GM18517 (cell line): Measurements from ENCODE around the gene KAT8.

Experiments used
- ATAC-seq: cut with Tn5 transposase; IDR thresholded peaks from one replicate; pipeline ENCODE4 v1.9.1; 2021; ENCODE audit warnings: mild to moderate bottlenecking, moderate library complexity; ENCODE audit not compliant: unreplicated experiment

The KAT8 gene

GRCh38 chr16:31117384-31118222 lies at the start of gene KAT8:
Gene KAT8 (plus strand): TSS chr16:31117664. CDS start chr16:31117682, 18 bp downstream.
- ATAC-seq = peak; percentile 86

DNA sequence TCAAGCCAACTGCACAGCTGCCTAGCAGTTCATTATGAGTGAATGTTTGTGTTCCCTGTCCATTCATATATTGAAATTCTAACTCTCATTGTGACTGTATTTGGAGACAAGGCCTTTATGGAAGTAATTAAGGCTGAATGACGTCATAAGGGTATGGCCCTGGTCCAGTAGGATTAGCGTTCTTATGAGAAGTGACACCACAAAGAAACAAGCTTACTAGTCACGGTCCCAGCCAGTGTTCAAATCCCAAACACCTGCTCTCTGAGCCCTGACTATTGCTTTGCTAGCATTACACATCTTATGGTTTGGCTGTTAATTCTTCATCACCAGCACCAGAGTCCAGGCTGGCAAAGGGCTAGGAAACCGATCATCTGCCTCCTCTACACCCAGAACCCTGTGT lies 45.6 kb upstream of the KAT8 start:
- no peak for ATAC-seq

DNA sequence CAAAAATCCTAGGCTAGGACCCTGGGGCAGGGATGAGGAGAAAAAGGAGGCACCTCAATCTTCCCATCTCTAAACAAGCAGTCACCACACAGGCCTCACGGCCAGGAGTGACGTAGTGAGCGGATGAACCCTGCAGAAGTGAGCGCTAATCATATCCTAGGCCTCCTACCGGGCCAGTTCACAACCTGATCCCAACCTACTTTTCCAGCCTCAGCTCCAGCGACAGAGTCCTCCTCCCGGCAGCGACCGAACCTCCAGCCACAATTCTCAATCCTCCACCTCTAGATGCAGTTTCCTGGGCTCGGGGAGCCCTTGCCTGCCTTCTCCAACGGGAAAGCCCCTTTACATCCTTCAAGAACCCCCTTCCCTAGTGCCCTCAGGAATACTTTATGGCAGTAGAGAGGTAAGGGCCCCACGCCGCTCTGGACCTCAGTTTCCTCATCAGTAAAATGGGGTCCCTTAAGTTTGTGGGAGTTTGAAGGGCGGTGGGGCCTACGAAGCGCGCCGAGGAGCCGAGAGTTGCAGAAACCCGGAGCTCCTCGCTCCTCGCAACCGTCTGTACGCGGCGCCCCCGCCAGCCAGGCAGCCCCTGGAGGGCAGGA lies 44.8 kb upstream of the KAT8 start:
- ATAC-seq = no peak

GRCh38 chr16:31073142-31073969 lies 44.1 kb upstream of the KAT8 start:
- ATAC-seq = peak; percentile 57

- ATAC-seq = peak; percentile 72
Observed at GRCh38 chr16:31073970-31074813, 43.3 kb upstream of the KAT8 start, which contains the start of the genes ZNF646 and ZNF668. Gene ZNF646 (plus strand): TSS chr16:31074422. CDS start chr16:31076325, 1,903 bp downstream. Gene ZNF668 (minus strand): TSS chr16:31074240. CDS start chr16:31064459, 9,781 bp downstream.

GRCh38 chr16:31074814-31075183 lies 42.7 kb upstream of the KAT8 start:
- no peak for ATAC-seq

- ATAC-seq = no peak
Observed at GRCh38 chr16:31076319-31076718, 41.1 kb upstream of the KAT8 start.

DNA sequence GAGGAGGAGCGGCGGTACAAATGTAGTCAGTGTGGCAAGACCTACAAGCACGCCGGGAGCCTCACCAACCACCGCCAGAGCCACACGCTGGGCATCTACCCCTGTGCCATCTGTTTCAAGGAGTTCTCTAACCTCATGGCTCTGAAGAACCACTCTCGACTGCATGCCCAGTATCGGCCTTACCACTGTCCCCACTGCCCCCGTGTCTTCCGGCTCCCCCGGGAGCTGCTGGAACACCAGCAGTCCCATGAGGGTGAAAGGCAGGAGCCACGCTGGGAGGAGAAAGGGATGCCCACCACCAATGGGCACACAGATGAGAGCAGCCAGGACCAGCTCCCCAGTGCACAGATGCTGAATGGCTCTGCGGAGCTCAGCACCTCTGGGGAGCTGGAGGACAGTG lies 40.4 kb upstream of the KAT8 start:
- no peak for ATAC-seq

DNA sequence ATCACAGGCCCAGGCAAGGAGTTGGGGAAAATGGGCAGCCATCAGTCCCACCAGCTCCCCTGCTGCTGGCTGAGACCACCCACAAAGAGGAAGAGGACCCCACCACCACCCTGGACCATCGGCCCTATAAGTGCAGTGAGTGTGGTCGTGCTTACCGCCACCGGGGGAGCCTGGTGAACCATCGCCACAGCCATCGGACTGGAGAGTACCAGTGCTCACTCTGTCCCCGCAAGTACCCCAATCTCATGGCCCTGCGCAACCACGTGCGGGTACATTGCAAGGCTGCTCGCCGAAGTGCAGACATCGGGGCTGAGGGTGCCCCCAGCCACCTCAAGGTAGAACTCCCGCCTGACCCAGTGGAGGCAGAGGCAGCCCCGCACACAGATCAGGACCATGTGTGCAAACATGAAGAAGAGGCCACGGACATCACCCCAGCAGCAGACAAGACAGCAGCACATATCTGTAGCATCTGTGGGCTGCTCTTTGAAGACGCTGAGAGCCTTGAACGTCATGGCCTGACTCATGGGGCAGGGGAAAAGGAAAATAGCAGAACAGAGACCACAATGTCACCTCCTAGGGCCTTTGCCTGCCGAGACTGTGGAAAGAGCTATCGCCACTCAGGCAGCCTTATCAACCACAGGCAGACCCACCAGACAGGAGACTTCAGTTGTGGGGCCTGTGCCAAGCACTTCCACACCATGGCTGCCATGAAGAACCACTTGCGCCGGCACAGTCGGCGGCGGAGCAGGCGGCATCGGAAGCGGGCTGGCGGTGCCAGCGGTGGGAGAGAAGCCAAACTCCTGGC lies 39.7 kb upstream of the KAT8 start:
- ATAC-seq = no peak

DNA sequence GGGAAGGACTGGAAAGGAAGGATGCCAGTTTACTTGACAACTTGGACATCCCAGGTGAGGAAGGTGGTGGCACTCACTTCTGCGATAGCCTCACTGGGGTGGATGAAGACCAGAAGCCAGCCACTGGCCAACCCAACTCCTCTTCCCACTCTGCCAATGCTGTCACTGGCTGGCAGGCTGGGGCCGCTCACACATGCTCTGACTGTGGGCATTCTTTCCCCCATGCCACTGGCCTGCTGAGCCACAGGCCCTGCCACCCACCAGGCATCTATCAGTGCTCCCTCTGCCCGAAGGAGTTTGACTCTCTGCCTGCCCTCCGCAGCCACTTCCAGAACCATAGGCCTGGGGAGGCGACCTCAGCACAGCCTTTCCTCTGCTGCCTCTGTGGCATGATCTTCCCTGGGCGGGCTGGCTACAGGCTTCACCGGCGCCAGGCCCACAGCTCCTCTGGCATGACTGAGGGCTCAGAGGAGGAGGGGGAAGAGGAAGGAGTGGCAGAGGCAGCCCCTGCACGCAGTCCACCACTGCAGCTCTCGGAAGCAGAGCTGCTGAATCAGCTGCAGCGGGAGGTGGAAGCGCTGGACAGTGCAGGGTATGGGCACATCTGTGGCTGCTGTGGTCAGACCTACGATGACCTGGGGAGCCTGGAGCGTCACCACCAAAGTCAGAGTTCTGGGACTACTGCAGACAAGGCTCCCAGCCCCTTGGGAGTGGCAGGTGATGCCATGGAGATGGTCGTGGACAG lies 38.7 kb upstream of the KAT8 start:
- ATAC-seq = no peak

DNA sequence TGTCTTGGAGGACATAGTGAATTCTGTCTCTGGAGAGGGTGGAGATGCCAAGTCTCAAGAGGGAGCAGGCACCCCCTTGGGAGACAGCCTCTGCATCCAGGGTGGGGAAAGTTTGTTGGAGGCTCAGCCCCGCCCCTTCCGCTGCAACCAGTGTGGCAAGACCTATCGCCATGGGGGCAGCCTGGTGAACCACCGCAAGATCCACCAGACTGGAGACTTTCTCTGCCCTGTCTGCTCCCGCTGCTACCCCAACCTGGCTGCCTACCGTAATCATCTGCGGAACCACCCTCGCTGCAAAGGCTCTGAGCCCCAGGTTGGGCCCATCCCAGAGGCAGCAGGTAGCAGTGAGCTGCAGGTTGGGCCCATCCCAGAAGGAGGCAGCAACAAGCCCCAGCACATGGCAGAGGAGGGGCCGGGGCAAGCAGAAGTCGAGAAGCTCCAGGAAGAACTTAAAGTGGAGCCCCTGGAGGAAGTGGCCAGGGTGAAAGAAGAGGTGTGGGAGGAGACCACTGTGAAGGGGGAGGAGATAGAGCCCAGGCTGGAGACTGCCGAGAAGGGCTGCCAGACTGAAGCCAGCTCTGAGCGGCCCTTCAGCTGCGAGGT lies 38.0 kb upstream of the KAT8 start:
- ATAC-seq = no peak

DNA sequence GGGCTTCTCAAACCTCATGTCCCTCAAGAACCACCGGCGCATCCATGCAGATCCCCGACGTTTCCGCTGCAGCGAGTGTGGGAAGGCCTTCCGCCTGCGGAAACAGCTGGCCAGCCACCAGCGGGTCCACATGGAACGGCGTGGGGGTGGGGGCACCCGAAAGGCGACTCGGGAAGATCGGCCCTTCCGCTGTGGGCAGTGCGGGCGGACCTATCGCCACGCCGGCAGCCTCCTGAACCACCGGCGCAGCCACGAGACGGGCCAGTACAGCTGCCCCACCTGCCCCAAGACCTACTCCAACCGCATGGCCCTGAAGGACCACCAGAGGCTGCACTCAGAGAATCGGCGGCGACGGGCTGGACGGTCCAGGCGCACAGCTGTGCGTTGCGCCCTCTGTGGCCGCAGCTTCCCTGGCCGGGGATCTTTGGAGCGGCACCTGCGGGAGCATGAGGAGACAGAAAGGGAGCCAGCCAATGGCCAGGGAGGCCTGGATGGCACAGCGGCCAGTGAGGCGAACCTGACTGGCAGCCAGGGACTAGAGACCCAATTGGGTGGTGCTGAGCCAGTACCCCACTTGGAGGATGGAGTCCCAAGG lies 37.3 kb upstream of the KAT8 start:
- no peak for ATAC-seq

GRCh38 chr16:31080756-31081419 lies 36.6 kb upstream of the KAT8 start:
- no peak for ATAC-seq

- no peak for ATAC-seq
Observed at GRCh38 chr16:31081428-31082351, 35.8 kb upstream of the KAT8 start.

GRCh38 chr16:31082368-31083045 lies 35.0 kb upstream of the KAT8 start:
- ATAC-seq = no peak

DNA sequence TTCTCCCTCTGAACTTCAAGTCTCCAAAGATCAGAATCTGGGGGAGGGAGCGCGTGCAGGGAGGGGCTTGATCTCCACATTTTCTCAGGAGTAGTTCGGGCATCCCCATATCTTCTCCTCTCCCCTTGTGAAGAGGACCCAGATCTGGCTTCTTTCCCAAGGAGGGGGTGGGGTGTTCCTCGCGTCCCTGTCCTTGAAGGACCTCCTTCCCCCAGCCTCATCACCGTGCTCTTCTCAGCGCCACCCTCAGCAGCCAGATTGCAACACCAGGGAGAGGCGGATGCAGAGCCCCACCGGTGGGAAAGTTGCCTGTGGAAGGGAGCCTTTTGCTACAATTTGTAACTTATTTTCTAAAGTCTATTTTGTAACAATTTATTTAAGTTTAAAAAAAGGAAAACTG lies 34.4 kb upstream of the KAT8 start:
- ATAC-seq = no peak
